SK-MEL-5 (cell line): ENCODE measurements around the gene NUP98. TPM values are rescaled to one million over a fixed set of nuclear protein-coding genes. Genes with fewer than 3 reads are reported as not detected.
"Not testable (repeated sequence)": the region's sequence is repeated elsewhere in the genome, so short reads cannot be mapped to it uniquely, and the experiment has no call there.

Experiments used
- DNase-seq: peaks from one replicate; pipeline ENCODE4 v3.0.0-alpha.2; 2016; ENCODE audit warnings: low read depth, low spot score
- in situ Hi-C: cut with HindIII; loops from 2 replicates; pipeline ENCODE4 v1.10.0; 2016; ENCODE audit warnings: low sequenced_read_pairs, high pct_unique_total_duplicates, low pct_unique_long_range_greater_than_20kb
- total RNA-seq: library from RNA; depleted of rRNA; stranded (reverse); fragments of >200 nt; shearing (Covaris generic); gene quantifications from 2 replicates; pipeline ENCODE4 v1.2.3, GENCODE V29; 2014

NUP98 gene
- total RNA-seq, 1 experiment from 2014 or later: 102 TPM

DNA sequence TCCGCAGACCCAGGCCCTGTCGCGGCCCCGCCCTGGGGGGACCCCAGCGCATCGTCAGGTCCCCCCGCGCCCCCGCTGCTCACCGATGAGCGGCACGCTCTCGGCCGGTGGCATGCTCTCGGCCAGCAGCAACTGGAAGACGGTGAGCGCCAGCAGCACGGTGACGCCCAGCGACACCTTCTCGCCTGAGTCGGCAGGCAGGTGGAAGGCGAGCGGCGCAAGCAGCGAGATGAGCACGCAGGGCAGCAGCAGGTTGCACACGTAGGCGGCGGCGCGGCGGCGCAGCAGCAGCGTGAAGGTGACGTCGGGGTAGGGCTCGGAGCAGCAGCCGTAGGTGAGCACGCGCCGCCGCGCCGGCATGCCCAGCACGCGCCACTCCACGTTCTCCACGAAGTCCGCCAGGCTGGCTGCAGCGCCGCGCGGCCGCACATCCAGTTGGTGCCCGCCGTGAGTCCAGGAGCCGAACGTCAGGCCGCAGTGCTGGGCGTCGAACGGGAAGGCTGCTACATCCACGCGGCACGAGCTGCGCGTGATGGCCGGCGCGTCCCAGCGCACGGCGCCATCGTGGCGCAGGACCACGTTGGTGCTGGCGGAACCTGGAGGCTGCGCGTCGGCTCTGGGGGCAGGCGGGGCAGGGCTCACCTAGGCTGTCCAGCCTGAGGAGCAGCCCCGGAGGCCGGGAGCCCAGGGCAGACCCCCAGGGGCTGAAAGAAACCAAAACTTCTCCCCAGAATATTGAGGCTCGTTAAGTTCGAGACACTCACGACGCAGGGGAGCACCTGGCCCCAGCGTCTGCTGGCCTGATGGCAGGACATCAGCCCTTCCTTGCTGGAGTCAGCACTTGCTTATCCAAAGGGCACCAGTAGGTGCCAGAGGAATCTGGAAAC, 130.0 kb downstream of the NUP98 start:
- in situ Hi-C loops: no loop called here

DNA sequence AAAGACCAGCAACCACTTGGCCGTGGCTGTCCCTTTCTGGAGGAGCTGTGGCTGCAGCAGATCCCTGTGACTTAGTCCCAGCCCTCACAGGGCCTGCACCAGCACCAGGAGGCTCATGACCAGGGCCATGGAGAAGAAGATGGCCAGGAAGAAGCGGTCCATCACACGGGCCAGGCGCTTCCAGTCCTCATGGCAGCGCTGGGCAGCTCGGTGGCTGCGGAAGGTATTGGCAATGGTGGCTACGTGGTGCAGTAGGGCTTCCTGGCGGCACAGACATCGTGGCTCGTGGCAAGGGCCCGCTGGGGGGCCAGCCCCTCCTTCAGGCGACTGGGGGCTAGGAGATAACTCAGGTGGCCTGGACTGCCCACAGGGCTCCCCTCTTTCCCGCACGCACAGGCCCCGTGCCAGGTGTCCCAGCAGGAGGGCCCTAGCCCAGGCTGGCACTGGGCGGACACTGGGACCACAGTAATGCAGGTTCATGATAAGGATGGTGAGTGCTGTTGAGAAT, 131.3 kb downstream of the NUP98 start:
- in situ Hi-C loops: no loop called here
- no peak for DNase-seq

More for the DNA sequence above, 130.0 kb downstream of the NUP98 start:
- no peak for DNase-seq

DNA sequence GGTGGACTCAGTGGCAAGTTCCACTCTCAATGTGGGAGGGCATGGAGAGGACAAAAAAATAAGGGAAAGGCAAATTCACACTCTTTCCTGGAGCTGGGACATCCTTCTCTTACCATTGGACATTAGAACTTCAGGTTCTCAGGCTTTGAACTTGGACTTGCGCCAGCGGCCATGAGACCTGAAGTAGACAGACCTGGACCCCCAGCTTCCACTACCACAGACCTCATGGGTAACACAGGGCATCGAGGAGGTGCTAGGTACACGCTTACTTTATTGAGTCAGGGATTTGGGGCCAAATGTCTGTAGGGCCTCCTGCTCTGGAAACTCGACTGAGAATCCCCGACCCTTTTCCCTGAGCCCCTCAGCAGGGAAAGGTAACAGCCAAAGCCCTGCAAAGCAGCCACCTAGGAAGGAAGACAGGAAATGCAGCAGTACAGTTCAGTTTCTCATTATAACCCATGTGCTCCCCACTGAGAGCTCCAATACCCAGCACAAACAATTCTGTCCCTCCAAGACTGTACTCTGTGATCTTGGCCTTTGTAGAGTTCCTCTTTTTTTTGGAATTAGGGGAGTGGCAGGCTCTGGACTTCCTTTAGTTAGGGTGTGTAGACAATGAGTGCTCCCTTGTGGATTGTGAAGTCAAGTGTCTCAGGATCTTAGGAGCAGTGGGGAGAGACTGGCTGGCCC, 131.9 kb downstream of the NUP98 start:
- in situ Hi-C loops: no loop called here
- DNase-seq: no peak

DNA sequence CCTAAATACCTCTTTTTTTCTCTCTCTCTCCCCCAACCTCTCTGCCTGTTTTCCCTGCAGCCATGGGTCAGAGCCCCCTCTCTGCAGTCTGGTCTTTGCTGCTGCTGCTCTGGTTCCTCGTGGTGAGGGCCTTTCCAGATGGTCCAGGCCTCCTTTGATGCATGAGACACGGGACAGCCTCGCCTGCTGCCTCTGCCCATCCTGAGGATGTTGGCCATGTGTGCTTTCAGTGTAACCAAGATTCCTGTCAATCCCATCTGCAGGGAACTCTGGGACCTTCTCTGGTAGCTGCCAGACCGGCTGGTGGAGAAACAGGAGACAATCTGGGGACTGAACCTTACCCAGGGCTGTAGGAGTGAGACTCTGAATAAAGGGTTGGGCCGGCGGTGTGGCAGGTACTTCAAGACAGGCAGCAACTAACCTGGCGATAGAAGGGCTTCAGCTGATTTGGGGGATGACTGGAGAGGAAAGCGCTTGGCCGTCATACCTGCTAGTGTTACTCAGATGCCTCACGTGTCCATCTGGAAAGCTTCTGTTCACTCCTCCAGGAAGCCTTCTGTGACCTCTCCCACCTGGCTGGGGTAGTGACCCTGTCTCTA, 133.2 kb downstream of the NUP98 start:
- in situ Hi-C loops: no loop called here
- DNase-seq: no peak

DNA sequence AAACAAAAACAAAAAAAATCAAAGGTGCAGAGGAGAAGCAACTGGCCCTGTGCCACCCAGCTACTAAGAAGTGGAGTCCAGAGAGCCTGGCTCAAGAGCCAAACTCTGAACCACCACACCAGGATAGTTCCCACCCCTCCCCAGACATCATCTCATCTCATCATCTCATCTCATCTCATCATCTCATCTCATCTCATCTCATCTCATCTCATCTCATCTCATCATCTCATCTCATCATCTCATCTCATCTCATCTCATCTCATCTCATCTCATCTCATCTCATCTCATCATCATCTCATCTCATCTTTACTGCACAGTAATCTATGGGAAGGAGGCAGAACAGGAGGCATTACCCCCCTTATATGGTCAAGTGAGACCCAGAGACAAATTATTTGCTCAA, 134.5 kb downstream of the NUP98 start:
- DNase-seq: no peak
- in situ Hi-C loops: no loop called here

DNA sequence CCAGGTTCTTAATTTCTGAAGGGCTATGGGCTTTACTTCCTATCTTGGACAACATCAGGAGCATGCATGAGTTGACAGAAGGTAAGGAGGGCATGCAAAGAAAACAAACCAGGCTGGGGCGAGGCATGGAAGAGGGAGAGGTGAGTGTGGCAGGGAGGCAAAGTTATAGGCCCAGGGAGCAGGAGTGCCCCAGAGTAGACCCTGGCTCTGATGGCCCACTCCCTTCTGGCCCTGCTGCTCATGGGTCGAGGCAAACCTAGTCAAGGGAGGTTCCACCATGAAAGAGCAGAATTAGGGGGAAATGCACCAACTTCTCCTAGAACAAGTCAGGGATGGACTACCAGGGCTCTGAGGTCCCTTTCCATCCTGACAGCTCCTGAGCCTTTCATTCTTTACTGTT, 136.4 kb downstream of the NUP98 start:
- DNase-seq: no peak
- in situ Hi-C loops: no loop called here

DNA sequence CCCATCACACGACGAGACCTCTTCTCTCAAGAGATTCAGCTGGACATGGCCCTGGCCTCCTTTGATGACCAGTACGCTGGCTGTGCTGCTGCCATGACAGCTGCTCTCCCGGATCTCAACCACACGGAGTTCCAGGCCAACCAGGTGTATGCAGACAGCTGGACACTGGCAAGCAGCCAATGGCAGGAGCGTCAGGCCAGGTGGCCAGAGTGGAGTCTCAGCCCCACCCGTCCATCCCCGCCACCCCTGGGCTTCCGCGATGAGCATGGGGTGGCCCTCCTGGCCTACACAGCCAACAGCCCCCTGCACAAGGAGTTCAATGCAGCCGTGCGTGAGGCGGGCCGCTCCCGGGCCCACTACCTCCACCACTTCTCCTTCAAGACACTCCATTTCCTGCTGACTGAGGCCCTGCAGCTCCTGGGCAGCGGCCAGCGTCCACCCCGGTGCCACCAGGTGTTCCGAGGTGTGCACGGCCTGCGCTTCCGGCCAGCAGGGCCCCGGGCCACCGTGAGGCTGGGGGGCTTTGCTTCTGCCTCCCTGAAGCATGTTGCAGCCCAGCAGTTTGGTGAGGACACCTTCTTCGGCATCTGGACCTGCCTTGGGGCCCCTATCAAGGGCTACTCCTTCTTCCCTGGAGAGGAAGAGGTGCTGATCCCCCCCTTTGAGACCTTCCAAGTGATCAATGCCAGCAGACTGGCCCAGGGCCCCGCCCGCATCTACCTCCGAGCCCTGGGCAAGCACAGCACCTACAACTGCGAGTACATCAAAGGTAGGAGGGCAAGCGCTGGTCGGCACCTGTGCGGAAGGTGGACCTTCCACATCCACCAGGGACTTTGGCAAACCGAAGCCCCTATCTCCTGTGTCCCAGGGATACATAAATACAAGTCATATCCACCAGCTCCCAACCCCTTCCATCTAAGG, 137.5 kb downstream of the NUP98 start:
- in situ Hi-C loops: no loop called here
- no peak for DNase-seq

DNA sequence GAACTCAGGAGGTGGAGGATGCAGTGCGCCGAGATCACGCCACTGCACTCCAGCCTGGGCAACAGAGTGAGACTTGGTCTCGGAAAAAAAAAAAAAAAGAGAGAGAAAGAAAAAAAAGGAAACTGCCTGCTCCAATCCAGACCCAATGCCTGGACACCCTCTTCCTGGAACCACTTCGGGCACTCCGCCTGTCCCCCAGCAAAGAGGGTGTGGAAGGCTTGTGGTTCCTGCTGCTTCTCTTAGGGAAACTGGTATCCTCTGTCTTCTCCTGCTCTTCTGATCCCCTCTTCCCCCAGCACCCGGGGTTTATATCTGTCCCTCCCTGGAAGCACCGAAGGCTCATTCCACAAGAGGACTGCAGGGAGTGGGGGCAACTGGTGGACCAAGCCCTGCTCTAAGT, 139.1 kb downstream of the NUP98 start:
- DNase-seq: no peak
- in situ Hi-C loops: no loop called here

DNA sequence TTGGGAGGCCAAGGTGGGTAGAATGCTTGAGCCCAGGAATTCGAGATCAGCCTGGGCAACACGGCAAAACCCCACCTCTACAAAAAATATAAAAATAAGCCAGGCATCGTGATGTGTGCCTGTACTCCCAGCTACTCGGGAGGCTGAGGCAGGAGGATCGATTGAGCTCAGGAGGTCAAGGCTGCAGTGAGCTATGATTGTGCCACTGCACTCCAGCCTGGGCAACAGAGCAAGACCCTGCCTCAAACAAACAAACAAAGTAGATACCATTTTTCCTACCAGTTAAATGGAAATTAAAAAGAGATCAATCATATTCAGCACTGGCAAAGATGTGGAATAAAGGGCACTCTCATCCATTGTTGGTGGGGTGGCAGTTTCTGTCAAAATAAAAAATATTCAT, 140.0 kb downstream of the NUP98 start:
- in situ Hi-C loops, DNase-seq: not testable (repeated sequence)

DNA sequence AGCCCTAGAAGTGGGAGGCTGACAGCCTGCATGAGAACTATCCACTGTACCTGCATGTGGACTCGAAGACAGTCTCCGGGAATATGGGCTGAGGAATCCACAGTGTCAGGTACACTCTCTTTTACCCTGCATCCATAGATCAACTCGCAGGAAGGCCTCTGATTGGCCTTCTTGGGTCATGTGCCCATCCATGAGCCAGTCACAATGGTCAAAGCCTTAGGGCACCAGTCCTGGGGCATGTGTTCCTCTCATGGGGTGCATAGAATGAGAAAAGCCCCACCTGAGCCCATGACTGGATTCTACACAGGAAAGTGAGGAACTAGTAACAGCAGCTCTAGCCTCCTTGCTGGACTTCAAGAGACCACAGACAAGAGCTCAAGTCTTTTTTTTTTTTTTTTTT, 141.8 kb downstream of the NUP98 start:
- DNase-seq: peak; percentile 22
- in situ Hi-C loops: no loop called here

DNA sequence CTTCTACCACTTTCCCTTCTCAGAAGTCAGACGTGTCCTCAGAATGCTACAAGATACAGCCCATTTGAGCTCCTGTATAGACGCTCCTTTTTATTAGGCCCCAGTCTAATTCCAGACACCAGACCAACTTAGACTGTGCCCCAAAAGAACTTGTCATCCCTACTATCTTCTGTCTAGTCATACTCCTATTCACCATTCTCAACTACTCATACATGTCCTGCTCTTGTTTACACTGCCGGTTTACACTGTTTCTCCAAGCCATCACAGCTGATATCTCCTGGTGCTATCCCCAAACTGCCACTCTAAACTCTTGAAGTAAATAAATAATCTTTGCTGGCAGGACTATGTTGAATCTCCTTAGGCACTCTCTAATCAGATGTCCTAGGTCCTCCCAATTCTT, 144.8 kb downstream of the NUP98 start:
- DNase-seq, in situ Hi-C loops: not testable (repeated sequence)

DNA sequence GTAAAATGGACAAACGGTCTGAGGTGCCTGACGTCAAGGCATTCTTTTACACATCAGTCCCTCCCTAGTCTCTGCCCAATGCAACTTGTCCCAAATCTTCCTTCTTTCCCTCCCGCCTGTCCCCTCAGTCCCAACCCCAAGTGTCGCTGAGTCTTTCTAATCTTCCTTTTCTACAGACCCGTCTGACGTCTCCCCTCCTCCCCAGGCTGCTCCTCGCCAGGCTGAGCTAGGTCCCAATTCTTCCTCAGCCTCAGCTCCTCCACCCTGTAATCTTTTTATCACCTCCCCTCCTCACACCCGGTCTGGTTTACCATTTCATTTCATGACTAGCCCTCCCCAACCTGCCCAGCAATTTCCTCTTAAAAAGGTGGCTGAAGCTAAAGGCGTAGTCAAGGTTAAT, 148.0 kb downstream of the NUP98 start:
- in situ Hi-C loops, DNase-seq: not testable (repeated sequence)

DNA sequence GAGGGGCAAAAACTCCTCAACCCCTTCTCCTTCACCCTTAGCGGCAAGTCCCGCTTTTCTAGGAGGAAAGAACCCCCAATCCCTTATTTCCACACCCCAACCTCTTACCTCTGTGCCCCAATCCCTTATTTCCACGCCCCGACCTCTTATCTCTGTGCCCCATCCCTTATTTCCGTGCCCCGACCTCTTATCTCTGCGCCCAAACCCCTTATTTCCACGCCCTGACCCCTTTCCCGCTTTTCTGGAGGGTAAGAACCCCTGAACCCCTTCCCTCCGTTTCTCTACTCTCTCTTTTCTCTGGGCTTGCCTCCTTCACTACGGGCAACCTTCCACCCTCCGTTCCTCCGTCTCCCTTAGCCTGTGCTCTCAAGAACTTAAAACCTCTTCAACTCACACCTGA, 148.5 kb downstream of the NUP98 start:
- DNase-seq, in situ Hi-C loops: not testable (repeated sequence)

DNA sequence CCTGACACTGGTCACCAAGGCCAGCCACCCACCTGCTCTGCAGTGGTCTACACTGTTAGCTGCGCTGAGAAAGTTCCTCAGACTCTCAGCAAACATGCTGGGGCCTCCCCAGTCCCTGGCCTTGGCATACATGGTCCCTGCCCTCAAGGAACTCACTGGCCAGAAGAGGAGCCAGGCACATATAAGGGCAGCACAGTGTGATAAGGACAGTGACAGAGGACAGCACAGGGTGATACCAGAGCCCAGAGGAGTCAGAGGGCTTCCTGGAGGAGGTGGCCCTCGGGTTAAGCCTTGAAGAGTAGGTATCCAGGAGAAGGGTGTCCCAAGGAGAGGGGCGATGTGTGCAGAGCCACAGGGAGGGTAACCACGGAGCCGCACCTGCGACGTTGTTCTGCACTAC, 151.8 kb downstream of the NUP98 start:
- in situ Hi-C loops: no loop called here
- no peak for DNase-seq

DNA sequence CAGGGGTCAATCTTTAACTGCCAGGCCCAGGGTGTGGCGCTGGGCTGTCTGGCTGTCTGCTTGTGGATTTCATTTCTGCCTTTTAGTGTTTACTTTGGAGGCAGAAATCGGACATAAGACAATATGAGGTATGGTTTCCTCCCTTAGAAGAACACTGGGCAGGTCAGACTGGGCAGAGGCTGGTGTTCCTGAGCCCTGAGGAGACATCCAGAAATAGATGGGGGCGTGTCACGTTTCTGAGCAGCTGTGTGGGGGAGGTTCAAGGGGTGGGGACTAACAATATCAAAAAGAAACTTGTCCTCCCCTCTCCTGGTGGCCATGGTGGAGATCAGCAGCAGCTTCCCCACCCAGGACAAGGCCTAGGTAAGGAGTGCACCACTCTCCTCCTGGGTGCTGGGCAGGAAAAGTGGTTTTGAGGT, 152.5 kb downstream of the NUP98 start, which contains the start of gene ART1:
ART1 (plus strand) TSS at position 312 of the 419 bp plus-strand sequence. CDS start 14,086 bp downstream, outside the sequence.
- in situ Hi-C loops: no loop called here
- peak; percentile 40 for DNase-seq

DNA sequence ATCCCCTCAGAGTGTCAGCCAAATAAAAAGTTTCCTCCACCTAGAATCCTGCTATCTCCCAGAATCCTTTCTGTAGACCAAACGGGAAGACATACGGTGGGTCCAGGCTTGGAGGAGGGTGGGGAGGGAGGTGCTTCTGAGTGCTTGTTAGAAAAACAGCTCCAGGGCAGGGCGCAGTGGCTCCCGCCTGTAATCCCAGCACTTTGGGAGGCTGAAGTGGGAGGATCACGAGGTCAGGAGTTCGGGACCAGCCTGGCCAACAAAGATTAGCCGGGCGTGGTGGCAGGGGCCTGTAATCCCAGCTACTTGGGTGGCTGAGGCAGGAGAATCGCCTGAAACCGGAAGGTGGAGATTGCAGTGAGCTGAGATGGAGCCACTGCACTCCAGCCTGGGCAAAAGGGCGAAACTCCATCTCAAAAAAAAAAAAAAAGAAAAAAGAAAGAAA, 154.2 kb downstream of the NUP98 start:
- in situ Hi-C loops, DNase-seq: not testable (repeated sequence)
